WTC11 (cell line): ENCODE measurements around the gene CTDSPL2.

Source experiments
- ELF4 ChIP-seq: sonication (generic); formaldehyde crosslinking; IDR thresholded peaks from 2 replicates; pipeline ENCODE4 v1.8.1; 2022; ENCODE audit warnings: low read depth, mild to moderate bottlenecking, moderate library complexity, missing genetic modification reagents
- TCF7 ChIP-seq: sonication (generic); formaldehyde crosslinking; IDR thresholded peaks from 2 replicates; pipeline ENCODE4 v1.8.0; 2022; ENCODE audit warnings: mild to moderate bottlenecking, low read depth, missing genetic modification reagents, moderate library complexity
- TF ChIP-seq, protein P1 (sequence below): fragments of 200-600 bp; IDR thresholded peaks from 2 replicates; pipeline ENCODE4 v1.8.0; 2022; ENCODE audit warnings: antibody characterized with exemption
- TF ChIP-seq, protein P2 (sequence below): sonication (generic); formaldehyde crosslinking; IDR thresholded peaks from 2 replicates; pipeline ENCODE4 v1.8.0; 2022; ENCODE audit warnings: mild to moderate bottlenecking, missing genetic modification reagents

DNA sequence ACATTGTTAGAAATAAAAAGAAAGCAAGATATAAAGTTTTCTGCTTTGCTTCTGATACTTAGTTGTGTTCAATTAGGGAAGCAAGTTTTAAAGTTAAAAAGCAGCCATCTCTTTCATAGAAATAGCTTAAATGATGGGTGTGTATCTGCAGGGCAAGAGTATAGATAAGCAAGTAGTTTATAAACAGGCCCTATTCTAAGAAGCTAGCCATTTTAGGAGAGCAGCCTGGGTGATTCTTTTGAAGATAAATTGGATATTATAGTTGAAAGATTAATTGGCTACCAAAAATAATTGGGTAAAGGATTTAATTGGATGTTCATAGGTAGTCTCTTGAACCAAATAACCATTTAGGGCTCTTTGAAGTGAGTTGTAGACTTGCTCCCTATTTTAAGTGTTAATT, 115.2 kb downstream of the CTDSPL2 start:
- TF ChIP-seq, protein P1, sequence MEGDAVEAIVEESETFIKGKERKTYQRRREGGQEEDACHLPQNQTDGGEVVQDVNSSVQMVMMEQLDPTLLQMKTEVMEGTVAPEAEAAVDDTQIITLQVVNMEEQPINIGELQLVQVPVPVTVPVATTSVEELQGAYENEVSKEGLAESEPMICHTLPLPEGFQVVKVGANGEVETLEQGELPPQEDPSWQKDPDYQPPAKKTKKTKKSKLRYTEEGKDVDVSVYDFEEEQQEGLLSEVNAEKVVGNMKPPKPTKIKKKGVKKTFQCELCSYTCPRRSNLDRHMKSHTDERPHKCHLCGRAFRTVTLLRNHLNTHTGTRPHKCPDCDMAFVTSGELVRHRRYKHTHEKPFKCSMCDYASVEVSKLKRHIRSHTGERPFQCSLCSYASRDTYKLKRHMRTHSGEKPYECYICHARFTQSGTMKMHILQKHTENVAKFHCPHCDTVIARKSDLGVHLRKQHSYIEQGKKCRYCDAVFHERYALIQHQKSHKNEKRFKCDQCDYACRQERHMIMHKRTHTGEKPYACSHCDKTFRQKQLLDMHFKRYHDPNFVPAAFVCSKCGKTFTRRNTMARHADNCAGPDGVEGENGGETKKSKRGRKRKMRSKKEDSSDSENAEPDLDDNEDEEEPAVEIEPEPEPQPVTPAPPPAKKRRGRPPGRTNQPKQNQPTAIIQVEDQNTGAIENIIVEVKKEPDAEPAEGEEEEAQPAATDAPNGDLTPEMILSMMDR, result no peak
- TF ChIP-seq, protein P2, sequence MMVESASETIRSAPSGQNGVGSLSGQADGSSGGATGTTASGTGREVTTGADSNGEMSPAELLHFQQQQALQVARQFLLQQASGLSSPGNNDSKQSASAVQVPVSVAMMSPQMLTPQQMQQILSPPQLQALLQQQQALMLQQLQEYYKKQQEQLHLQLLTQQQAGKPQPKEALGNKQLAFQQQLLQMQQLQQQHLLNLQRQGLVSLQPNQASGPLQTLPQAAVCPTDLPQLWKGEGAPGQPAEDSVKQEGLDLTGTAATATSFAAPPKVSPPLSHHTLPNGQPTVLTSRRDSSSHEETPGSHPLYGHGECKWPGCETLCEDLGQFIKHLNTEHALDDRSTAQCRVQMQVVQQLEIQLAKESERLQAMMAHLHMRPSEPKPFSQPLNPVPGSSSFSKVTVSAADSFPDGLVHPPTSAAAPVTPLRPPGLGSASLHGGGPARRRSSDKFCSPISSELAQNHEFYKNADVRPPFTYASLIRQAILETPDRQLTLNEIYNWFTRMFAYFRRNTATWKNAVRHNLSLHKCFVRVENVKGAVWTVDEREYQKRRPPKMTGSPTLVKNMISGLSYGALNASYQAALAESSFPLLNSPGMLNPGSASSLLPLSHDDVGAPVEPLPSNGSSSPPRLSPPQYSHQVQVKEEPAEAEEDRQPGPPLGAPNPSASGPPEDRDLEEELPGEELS (CRISPR knock-in tag), result no peak
- no peak for TF ChIP-seq TCF7 (CRISPR knock-in tag)
- no peak for TF ChIP-seq ELF4 (CRISPR knock-in tag)
